Pancreas (tissue), 10 donors: ENCODE data around the gene TLDC2. TPM values are rescaled to one million over a fixed set of nuclear protein-coding genes. Genes with fewer than 3 reads are reported as not detected.

Source experiments
- ATAC-seq, 4 donors: fragments of 200-7000 bp; cut with Tn5 transposase; one replicate each; pipeline versions ENCODE4 v1.8.0 to v1.9.1; 2020; ENCODE audit warnings: mild to moderate bottlenecking in 4 of 4, moderate library complexity in 4 of 4
- DNase-seq, 6 donors: peaks; one replicate each; pipeline ENCODE4 v3.0.0-alpha.2; 2020
- FAIRE-seq: peaks from 2 replicates; lab custom pipeline; 2012; peaks lifted over from hg19 to GRCh38; lab: Jason Lieb, UNC
- H3K27ac ChIP-seq, 4 donors: fragments of 200-600 bp; sonication (generic); 1 replicate in 3 of 4; 2 replicates in 1 of 4; pipeline versions ENCODE4 v1.5.0 to v1.8.0; 2020
- H3K27me3 ChIP-seq, 4 donors: fragments of 200-600 bp; one replicate each; pipeline ENCODE4 v1.8.0; 2021
- H3K36me3 ChIP-seq, 3 donors: fragments of 200-600 bp; sonication (generic) in 1 of 3; one replicate each; pipeline versions ENCODE4 v1.5.0 to v1.8.0; 2020 to 2021
- H3K4me1 ChIP-seq, 3 donors: fragments of 200-600 bp; one replicate each; pipeline ENCODE4 v1.8.0; 2021
- H3K4me3 ChIP-seq, 4 donors: fragments of 200-600 bp; sonication (generic) in 2 of 4; one replicate each; pipeline versions ENCODE4 v1.5.0 to v1.8.0; 2020 to 2021
- H3K9me3 ChIP-seq, 4 donors: fragments of 200-600 bp; one replicate each; pipeline ENCODE4 v1.8.0; 2021
- CTCF ChIP-seq, 4 donors: fragments of 200-600 bp; sonication (generic) in 3 of 4; IDR thresholded peaks; one replicate each; pipeline versions ENCODE4 v1.5.0 to v1.8.0; 2021; ENCODE audit warnings: antibody characterized with exemption in 4 of 4
- WGBS, 2 donors: extraction: QIAGEN DNeasy Blood & Tissue Kit; methylation state at CpG; one replicate each; pipeline ENCODE4 v1.1.7; 2013; 5-methylcytosine and 5-hydroxymethylcytosine counted together
- intact Hi-C, 3 donors: fragments of 100-400 bp; cut with DNase I; formaldehyde crosslinking; loops; one replicate each; pipeline versions ENCODE4 v1.11.1 to v1.14.2; 2022
- polyA plus RNA-seq, 2 donors: library from polyadenylated mRNA; stranded (reverse); fragments of 200-250 nt; gene quantifications; one replicate each; pipeline ENCODE4 v1.2.3, GENCODE V29; 2013
- total RNA-seq, 6 donors: library from RNA; stranded (reverse); fragmentation: NEBNext Ultra II Directional in 4 of 6; extraction: Animal tissue kit (Norgen Biotek cat#: 25700) in 4 of 6; gene quantifications; one replicate each; pipeline versions ENCODE4 v1.2.1 to v1.2.4, GENCODE V29; 2021 to 2023
- donor health status: healthy with polysubstance abuse.
- donor health status: DM: no; HTN: no; CAD: no; lungs with moderate emphysema.
- donor health status: DM: no; HTN: no; CAD: no.
- donor health status: control.
- donor health status: control.
- donor health status: Bipolar disorder and iron deficiency.
- donor health status: DM: yes; HTN: yes; CAD: no.
- donor health status: DM: no; HTN: no; CAD: no.
- donor health status: DM: no; HTN: no; CAD: no.
- donor health status: DM: yes; HTN: yes; CAD: no.

The TLDC2 gene
- total and polyA plus RNA-seq, 8 donors = 0.23 to 0.82 (median 0.34) TPM; not detected in 1

- H3K27me3 ChIP-seq = no peaks in the 10 kb centered on the region
- FAIRE-seq = no peak
- H3K9me3 ChIP-seq = no peaks in the 10 kb centered on the region
These were observed 5.4 kb downstream of the TLDC2 start for GRCh38 chr20:36881331-36881730.

GRCh38 chr20:36881888-36882287, 6.0 kb downstream of the TLDC2 start:
- DNase-seq (peak in 2 of 6 donors; percentile 12 to 26), ATAC-seq (peak; percentile 58 to 85 (median 70)), FAIRE-seq (no peak)
- no peak for TF ChIP-seq CTCF (IDR thresholded peaks at IDR 0.05)
- 45 to 48% methylated on average over 4 of the region's 4 CpGs for WGBS, 2 donors
- intact Hi-C loops = no loop called here
- H3K4me1 ChIP-seq = no peaks in the 10 kb centered on the region
- H3K9me3 ChIP-seq = no peaks in the 10 kb centered on the region
- H3K36me3 ChIP-seq = no peaks in the 10 kb centered on the region
- no peaks in the 10 kb centered on the region for H3K27me3 ChIP-seq
- H3K4me3 ChIP-seq = no peak overlapping the region
- peak overlapping the region in 2 of 4 donors; percentile 34 to 59 for H3K27ac ChIP-seq

More at GRCh38 chr20:36881331-36881730, 5.4 kb downstream of the TLDC2 start:
- intact Hi-C loops = no loop called here
- Histone ChIP-seq H3K4me1 (no peaks in the 10 kb centered on the region), H3K4me3 (no peak overlapping the region), H3K27ac (peak overlapping the region in 2 of 4 donors; percentile 34 to 59), H3K36me3 (no peaks in the 10 kb centered on the region)
- 80 to 90% methylated on average over 16 of the region's 16 CpGs for WGBS, 2 donors
- no peak for TF ChIP-seq CTCF (IDR thresholded peaks at IDR 0.05)
- DNase-seq (peak in 1 of 6 donors; percentile 28), ATAC-seq (no peak)

- Histone ChIP-seq H3K9me3 (no peaks in the 10 kb centered on the region), H3K4me1 (peaks cover 0 to 3% (median 0%) of the 10 kb centered on the region in 3 donors), H3K27me3 (no peaks in the 10 kb centered on the region), H3K27ac (no peak overlapping the region), H3K4me3 (no peak overlapping the region), H3K36me3 (no peaks in the 10 kb centered on the region)
- no peak for TF ChIP-seq CTCF (IDR thresholded peaks at IDR 0.05)
- ATAC-seq (no peak), FAIRE-seq (no peak), DNase-seq (no peak)
- intact Hi-C loops = no loop called here
- WGBS, 2 donors = 76 to 77% methylated on average over 6 of the region's 6 CpGs
These were observed 8.1 kb downstream of the TLDC2 start for GRCh38 chr20:36883977-36884535.

GRCh38 chr20:36885356-36885755, 9.4 kb downstream of the TLDC2 start:
- no peaks in the 10 kb centered on the region for H3K36me3 ChIP-seq
- H3K27me3 ChIP-seq = no peaks in the 10 kb centered on the region
- TF ChIP-seq CTCF (IDR thresholded peaks at IDR 0.05) = no peak
- H3K4me3 ChIP-seq = no peak overlapping the region
- no peaks in the 10 kb centered on the region for H3K9me3 ChIP-seq
- no peak for FAIRE-seq
- no peak overlapping the region for H3K27ac ChIP-seq
- intact Hi-C loops = no loop called here
- no peak for ATAC-seq
- DNase-seq = no peak
- H3K4me1 ChIP-seq = peaks cover 0 to 3% (median 0%) of the 10 kb centered on the region in 3 donors
- 44 to 58% methylated on average over 8 of the region's 8 CpGs for WGBS, 2 donors
